HepG2 (cell line): ENCODE measurements around the gene NME2. TPM values are rescaled to one million over a fixed set of nuclear protein-coding genes. Genes with fewer than 3 reads are reported as not detected.
A peak's percentile ranks its signal among the peaks of the same experiment; 100 is the strongest.

Experiments
- ATAC-seq: fragments of 200-7000 bp; cut with Tn5 transposase; 3 replicates; pipeline ENCODE4 v1.9.1; 2020; ENCODE audit warnings: mild to moderate bottlenecking, moderate library complexity
- BruUV-seq: library from RNA; stranded (reverse); fragments of 400-500 nt; replicated peaks from 2 replicates; lab custom pipeline; 2021; lab: Mats Ljungman, UMichigan
- CTCF ChIA-PET: fragments of 300-600 bp; formaldehyde crosslinking; extraction: SDS; loops from one replicate; lab custom pipeline; 2021; ENCODE audit warnings: low total read pairs, inconsistent platforms, low intra/inter-chr PET ratio; lab: Yijun Ruan, JAX
- POLR2A ChIA-PET: fragments of 350-600 bp; sonication (Branson Sonifier 250); formaldehyde crosslinking; loops from one replicate; lab custom pipeline; 2020; ENCODE audit warnings: antibody characterized with exemption, inconsistent platforms; lab: Yijun Ruan, JAX
- DNase-seq: peaks from one replicate; pipeline ENCODE4 v3.0.0-alpha.2; 2015; ENCODE audit warnings: low spot score
- FAIRE-seq: peaks from 3 replicates; lab custom pipeline; 2011; peaks lifted over from hg19 to GRCh38; lab: Jason Lieb, UNC
- H2AFZ ChIP-seq: one replicate; pipeline ENCODE4 v1.6.1; 2011; ENCODE audit warnings: low read length, inconsistent platforms
- H3K27ac ChIP-seq: fragments of 300-600 bp; 3 replicates; pipeline ENCODE4 v1.8.0; 2011; ENCODE audit warnings: mixed run types, mild to moderate bottlenecking, mixed read lengths, low read length, inconsistent platforms; ENCODE audit not compliant: insufficient read depth; ENCODE audit errors: extremely low read length
- H3K27me3 ChIP-seq, 2 experiments: fragments of 200-600 bp in 1 of 2; 2 replicates in 1 of 2; 3 replicates in 1 of 2; pipeline versions ENCODE4 v1.6.0 to v1.8.0; 2011; ENCODE audit warnings: low read length in 2 of 2, mild to moderate bottlenecking in 2 of 2, moderate library complexity in 2 of 2, inconsistent platforms in 1 of 2; ENCODE audit not compliant: insufficient read depth in 2 of 2, control insufficient read depth in 1 of 2
- H3K36me3 ChIP-seq, 2 experiments: fragments of 200-600 bp in 1 of 2; replicated peaks in 1 of 2; 2 replicates in 1 of 2; 3 replicates in 1 of 2; pipeline versions ENCODE4 v1.5.1 to v1.8.0; 2011; ENCODE audit warnings: low read length in 2 of 2, inconsistent platforms in 1 of 2; ENCODE audit not compliant: insufficient read depth in 2 of 2, control insufficient read depth in 1 of 2
- H3K4me1 ChIP-seq: 2 replicates; pipeline ENCODE4 v1.5.1; 2012; ENCODE audit warnings: low read length, inconsistent platforms; ENCODE audit not compliant: insufficient read depth
- H3K4me2 ChIP-seq: 2 replicates; pipeline ENCODE4 v1.6.0; 2011; ENCODE audit warnings: low read depth, low read length, inconsistent platforms
- H3K4me3 ChIP-seq, 3 experiments: fragments of 200-600 bp in 1 of 3; sonication (generic), shearing (Covaris generic) in 1 of 3; replicated peaks in 1 of 3; 2 replicates each; pipeline ENCODE4 v1.5.1; 2011 to 2016; ENCODE audit warnings: low read length in 3 of 3, inconsistent platforms in 2 of 3, low read depth in 2 of 3, mild to moderate bottlenecking in 2 of 3, control low read depth in 1 of 3, mixed read lengths in 1 of 3; ENCODE audit not compliant: insufficient read depth in 1 of 3
- H3K79me2 ChIP-seq: one replicate; pipeline ENCODE4 v1.6.1; 2011; ENCODE audit warnings: low read length, inconsistent platforms; ENCODE audit not compliant: insufficient read depth
- H3K9ac ChIP-seq: 2 replicates; pipeline ENCODE4 v1.6.0; 2011; ENCODE audit warnings: mild to moderate bottlenecking, low read depth, low read length, inconsistent platforms; ENCODE audit not compliant: insufficient read depth
- H3K9me3 ChIP-seq: 2 replicates; pipeline ENCODE4 v1.5.1; 2012; ENCODE audit warnings: mild to moderate bottlenecking, low read length
- H4K20me1 ChIP-seq: 2 replicates; pipeline ENCODE4 v1.6.0; 2011; ENCODE audit warnings: inconsistent platforms, mild to moderate bottlenecking, low read length, moderate library complexity; ENCODE audit not compliant: insufficient read depth
- EEA1 ChIP-seq: sonication (generic); formaldehyde crosslinking; IDR thresholded peaks from 2 replicates; pipeline ENCODE4 v1.5.1; 2020; ENCODE audit warnings: mild to moderate bottlenecking, missing genetic modification reagents, borderline replicate concordance
- GZF1 ChIP-seq: sonication (generic); formaldehyde crosslinking; IDR thresholded peaks from 2 replicates; pipeline ENCODE4 v1.5.1; 2020; ENCODE audit warnings: mild to moderate bottlenecking, missing genetic modification reagents
- MTA1 ChIP-seq: sonication (generic); formaldehyde crosslinking; IDR thresholded peaks from 2 replicates; pipeline ENCODE4 v1.4.0; 2020; ENCODE audit warnings: missing genetic modification reagents, mild to moderate bottlenecking, borderline replicate concordance
- NFATC3 ChIP-seq: sonication (generic); formaldehyde crosslinking; IDR thresholded peaks from 2 replicates; pipeline ENCODE4 v1.5.1; 2020; ENCODE audit warnings: mild to moderate bottlenecking, missing genetic modification reagents
- PHF20 ChIP-seq: sonication (generic); formaldehyde crosslinking; IDR thresholded peaks from 2 replicates; pipeline ENCODE4 v1.5.0; 2020; ENCODE audit warnings: mild to moderate bottlenecking, missing genetic modification reagents
- RFX5 ChIP-seq: IDR thresholded peaks from 2 replicates; pipeline ENCODE4 v1.6.1; 2011; ENCODE audit warnings: low read depth, low read length, improper control_type of control experiment
- SAFB2 ChIP-seq: sonication (generic); formaldehyde crosslinking; IDR thresholded peaks from 2 replicates; pipeline ENCODE4 v1.5.1; 2020; ENCODE audit warnings: missing genetic modification reagents, low read depth, mild to moderate bottlenecking, borderline replicate concordance
- TCF12 ChIP-seq, 2 experiments: fragments of 450-650 bp in 1 of 2; sonication (generic) in 1 of 2; formaldehyde crosslinking in 1 of 2; IDR thresholded peaks; 2 replicates each; pipeline versions ENCODE4 v1.6.1 to v1.8.0; 2017 to 2022; ENCODE audit warnings: antibody characterized with exemption in 1 of 2, mild to moderate bottlenecking in 1 of 2, missing genetic modification reagents in 1 of 2, moderate library complexity in 1 of 2
- ZBTB7B ChIP-seq: sonication (generic); formaldehyde crosslinking; IDR thresholded peaks from 2 replicates; pipeline ENCODE4 v1.4.0; 2020; ENCODE audit warnings: missing genetic modification reagents
- ZNF253 ChIP-seq: sonication (generic); formaldehyde crosslinking; IDR thresholded peaks from 2 replicates; pipeline ENCODE4 v1.8.0; 2022; ENCODE audit warnings: mild to moderate bottlenecking, missing genetic modification reagents, borderline replicate concordance
- ZNF710 ChIP-seq: sonication (generic); formaldehyde crosslinking; IDR thresholded peaks from 2 replicates; pipeline ENCODE4 v1.5.0; 2020; ENCODE audit warnings: mild to moderate bottlenecking, missing genetic modification reagents, borderline replicate concordance
- WGBS: methylation state at CpG from one replicate; pipeline ENCODE4 v1.1.6; 2017; ENCODE audit warnings: low lambda C conversion rate; 5-methylcytosine and 5-hydroxymethylcytosine counted together
- in situ Hi-C: cut with HindIII; loops from 2 replicates; pipeline ENCODE4 v1.10.0; 2017; ENCODE audit warnings: low pct_unique_long_range_greater_than_20kb; ENCODE audit not compliant: extremely low pct_ligation_motif_present
- intact Hi-C: fragments of 100-400 bp; cut with micrococcal nuclease; formaldehyde crosslinking; loops from one replicate; pipeline ENCODE4 v1.10.0; 2022; ENCODE audit not compliant: unreplicated experiment
- polyA plus RNA-seq, 8 experiments: library from polyadenylated mRNA; depleted of rRNA in 3 of 8; stranded (reverse) in 7 of 8; unstranded in 1 of 8; fragments of >200 nt; fragmentation: Illumina TruSeq in 4 of 8; extraction: Trizol in 4 of 8; gene quantifications; 2 replicates each; pipeline versions ENCODE4 v1.2.1 to v1.2.3, GENCODE V29; 2011 to 2016; ENCODE audit warnings: low read depth in 4 of 8, missing spikeins in 1 of 8, mixed read lengths in 1 of 8; ENCODE audit not compliant: insufficient read depth in 1 of 8
- total RNA-seq, 5 experiments: library from RNA; depleted of rRNA; stranded (reverse); fragments of >200 nt; fragmentation: Illumina TruSeq; extraction: Trizol; gene quantifications; 2 replicates each; pipeline ENCODE4 v1.2.3, GENCODE V29; 2016; ENCODE audit warnings: low read depth in 1 of 5
- TF ChIP-seq, protein P1 (sequence below): sonication (generic); formaldehyde crosslinking; IDR thresholded peaks from 2 replicates; pipeline ENCODE4 v1.4.0; 2020; ENCODE audit warnings: mild to moderate bottlenecking, missing genetic modification reagents

NME2 gene
- total and polyA plus RNA-seq, 2 of the 13 experiments (the other 11 are each of a cell fraction or from before 2014, with no cell fraction given): 790 to 1,213 TPM

GRCh38 chr17:51164911-51165679 is 1.1 kb upstream of the NME2 start:
- H3K36me3 ChIP-seq: peaks cover 20 to 57% of the 10 kb centered on the region in 2 experiments
- FAIRE-seq: no peak
- no peak overlapping the region for H2AFZ ChIP-seq
- CTCF ChIA-PET: interaction anchor here (1.2 kb wide), 1 partner anchor 164 kb away, joined by 3 read pairs; no protein-coding TSS in a partner anchor
- H3K27me3 ChIP-seq: no peaks in the 10 kb centered on the region
- no TSS peak for BruUV-seq
- 64% methylated on average over 16 of the region's 16 CpGs for whole genome bisulfite sequencing
- peak overlapping the region; percentile 88 for H3K4me2 ChIP-seq
- in situ Hi-C loops: no loop called here
- no peaks in the 10 kb centered on the region for H4K20me1 ChIP-seq
- H3K27ac ChIP-seq: peak overlapping the region; percentile 80
- no peaks in the 10 kb centered on the region for H3K9me3 ChIP-seq
- intact Hi-C loops: loop anchor here (5.0 kb wide), 1 partner anchor 163 kb away; no protein-coding TSS in a partner anchor
- H3K4me1 ChIP-seq: peaks cover 32% of the 10 kb centered on the region
- peak; percentile 36 for ATAC-seq
- H3K9ac ChIP-seq: peak overlapping the region; percentile 89
- peak; percentile 28 for DNase-seq
- POLR2A ChIA-PET: interaction anchor here (0.6 to 5.3 kb wide), 5 partner anchors 10 to 45 kb away, joined by 3 to 43 read pairs (median 4); partner anchors contain the start of gene NME1
- peak overlapping the region; percentile 70 to 96 (median 88) for H3K4me3 ChIP-seq
- peaks cover 17% of the 10 kb centered on the region for H3K79me2 ChIP-seq
- TF ChIP-seq EEA1 (CRISPR knock-in tag) (no peak), TCF12 (IDR thresholded peaks at IDR 0.05) (no peak), TCF12 (CRISPR knock-in tag; IDR thresholded peaks at IDR 0.05) (no peak), PHF20 (CRISPR knock-in tag) (0 out of 2 replicates have a peak, but pooled peaks have one; percentile 3), ZNF253 (0 out of 2 replicates have a peak, but pooled peaks have one; percentile 52), RFX5 (no peak), ZBTB7B (CRISPR knock-in tag) (no peak), NFATC3 (CRISPR knock-in tag) (no peak), ZNF710 (0 out of 2 replicates have a peak, but pooled peaks have one; percentile 7), SAFB2 (CRISPR knock-in tag) (no peak), MTA1 (CRISPR knock-in tag) (0 out of 2 replicates have a peak, but pooled peaks have one; percentile 21), GZF1 (CRISPR knock-in tag) (no peak)
- TF ChIP-seq, protein P1, sequence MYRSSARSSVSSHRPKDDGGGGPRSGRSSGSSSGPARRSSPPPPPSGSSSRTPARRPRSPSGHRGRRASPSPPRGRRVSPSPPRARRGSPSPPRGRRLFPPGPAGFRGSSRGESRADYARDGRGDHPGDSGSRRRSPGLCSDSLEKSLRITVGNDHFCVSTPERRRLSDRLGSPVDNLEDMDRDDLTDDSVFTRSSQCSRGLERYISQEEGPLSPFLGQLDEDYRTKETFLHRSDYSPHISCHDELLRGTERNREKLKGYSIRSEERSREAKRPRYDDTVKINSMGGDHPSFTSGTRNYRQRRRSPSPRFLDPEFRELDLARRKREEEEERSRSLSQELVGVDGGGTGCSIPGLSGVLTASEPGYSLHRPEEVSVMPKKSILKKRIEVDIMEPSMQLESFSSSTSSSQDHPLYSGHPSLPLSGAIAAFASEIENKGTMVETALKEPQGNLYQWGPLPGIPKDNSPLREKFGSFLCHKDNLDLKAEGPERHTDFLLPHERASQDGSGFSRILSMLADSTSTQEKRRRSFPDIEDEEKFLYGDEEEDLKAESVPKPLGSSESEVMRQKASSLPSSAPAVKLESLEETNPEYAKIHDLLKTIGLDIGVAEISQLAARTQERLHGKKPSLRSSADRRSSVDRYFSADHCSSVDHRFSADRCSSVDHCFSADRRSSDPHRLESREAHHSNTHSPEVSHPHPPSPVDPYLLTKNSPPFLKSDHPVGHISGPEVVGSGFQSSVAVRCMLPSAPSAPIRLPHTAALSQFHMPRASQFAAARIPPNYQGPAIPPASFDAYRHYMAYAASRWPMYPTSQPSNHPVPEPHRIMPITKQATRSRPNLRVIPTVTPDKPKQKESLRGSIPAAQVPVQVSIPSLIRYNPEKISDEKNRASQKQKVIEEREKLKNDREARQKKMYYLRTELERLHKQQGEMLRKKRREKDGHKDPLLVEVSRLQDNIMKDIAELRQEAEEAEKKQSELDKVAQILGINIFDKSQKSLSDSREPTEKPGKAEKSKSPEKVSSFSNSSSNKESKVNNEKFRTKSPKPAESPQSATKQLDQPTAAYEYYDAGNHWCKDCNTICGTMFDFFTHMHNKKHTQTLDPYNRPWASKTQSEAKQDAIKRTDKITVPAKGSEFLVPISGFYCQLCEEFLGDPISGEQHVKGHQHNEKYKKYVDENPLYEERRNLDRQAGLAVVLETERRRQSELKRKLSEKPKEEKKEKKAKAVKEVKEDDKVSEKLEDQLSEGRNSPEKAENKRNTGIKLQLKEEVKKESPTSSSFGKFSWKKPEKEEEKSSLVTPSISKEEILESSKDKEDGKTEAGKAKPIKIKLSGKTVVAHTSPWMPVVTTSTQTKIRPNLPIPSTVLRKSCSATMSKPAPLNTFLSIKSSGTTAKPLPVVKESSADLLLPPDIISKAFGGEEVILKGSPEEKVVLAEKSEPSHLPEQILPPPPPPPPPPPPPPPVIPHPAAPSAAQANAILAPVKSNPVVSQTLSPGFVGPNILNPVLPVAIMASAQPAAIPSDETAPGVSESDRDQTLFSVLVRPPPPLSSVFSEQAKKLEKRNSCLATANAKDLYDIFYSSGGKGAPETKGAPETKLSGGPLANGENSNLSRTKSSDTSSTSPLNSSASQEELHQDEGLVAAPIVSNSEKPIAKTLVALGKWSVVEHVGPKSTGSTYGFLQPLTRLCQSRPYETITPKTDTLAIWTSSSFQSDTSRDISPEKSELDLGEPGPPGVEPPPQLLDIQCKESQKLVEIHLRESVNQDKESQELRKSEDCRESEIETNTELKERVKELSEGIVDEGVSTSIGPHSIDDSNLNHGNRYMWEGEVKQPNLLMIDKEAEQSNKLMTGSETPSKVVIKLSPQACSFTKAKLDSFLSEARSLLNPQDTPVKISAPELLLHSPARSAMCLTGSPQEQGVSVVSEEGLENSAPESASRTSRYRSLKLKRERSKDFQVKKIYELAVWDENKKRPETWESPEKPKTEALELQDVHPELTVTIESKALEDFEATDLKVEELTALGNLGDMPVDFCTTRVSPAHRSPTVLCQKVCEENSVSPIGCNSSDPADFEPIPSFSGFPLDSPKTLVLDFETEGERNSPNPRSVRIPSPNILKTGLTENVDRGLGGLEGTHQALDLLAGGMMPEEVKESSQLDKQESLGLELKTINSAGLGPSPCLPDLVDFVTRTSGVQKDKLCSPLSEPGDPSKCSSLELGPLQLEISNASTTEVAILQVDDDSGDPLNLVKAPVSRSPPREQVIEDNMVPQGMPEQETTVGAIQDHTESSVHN (CRISPR knock-in tag): 0 out of 2 replicates have a peak, but pooled peaks have one; percentile 19
